Stimulated activated CD4-positive, alpha-beta T cell treated with anti-CD3 and anti-CD28 coated beads, TNF-alpha, amount 100 ng/mL, for 4 hours (primary cell): ENCODE measurements around the gene MEIOSIN.
"Not testable (repeated sequence)": the region's sequence is repeated elsewhere in the genome, so short reads cannot be mapped to it uniquely, and the experiment has no call there.

Source experiments
- DNase-seq, 3 experiments: peaks; one replicate each; pipeline ENCODE4 v3.0.0-alpha.2; 2020; ENCODE audit warnings: low read depth in 3 of 3

MEIOSIN gene

GRCh38 chr19:45780448-45781213 lies 47.4 kb downstream of the MEIOSIN start:
- DNase-seq: no peak

- no peak for DNase-seq
These were observed 48.2 kb downstream of the MEIOSIN start for GRCh38 chr19:45781214-45782161.

- DNase-seq: no peak
These were observed 49.0 kb downstream of the MEIOSIN start, which contains the start of gene DMPK for GRCh38 chr19:45782162-45782691. Gene DMPK (minus strand): TSS chr19:45782490. CDS start chr19:45782352, 138 bp downstream.

- DNase-seq: no peak
These were observed 49.9 kb downstream of the MEIOSIN start for GRCh38 chr19:45782820-45783785.

- no peak for DNase-seq
These were observed 50.9 kb downstream of the MEIOSIN start for GRCh38 chr19:45784096-45784495.

GRCh38 chr19:45785097-45785496 lies 51.9 kb downstream of the MEIOSIN start:
- no peak for DNase-seq

- no peak for DNase-seq
These were observed 52.7 kb downstream of the MEIOSIN start for GRCh38 chr19:45785781-45786532.

GRCh38 chr19:45786533-45786894 lies 53.3 kb downstream of the MEIOSIN start:
- DNase-seq: no peak

GRCh38 chr19:45789035-45789786 lies 56.0 kb downstream of the MEIOSIN start:
- no peak for DNase-seq

- DNase-seq: no peak
These were observed 57.7 kb downstream of the MEIOSIN start for GRCh38 chr19:45790942-45791341.

- no peak for DNase-seq
These were observed 58.7 kb downstream of the MEIOSIN start for GRCh38 chr19:45791744-45792469.

DNA sequence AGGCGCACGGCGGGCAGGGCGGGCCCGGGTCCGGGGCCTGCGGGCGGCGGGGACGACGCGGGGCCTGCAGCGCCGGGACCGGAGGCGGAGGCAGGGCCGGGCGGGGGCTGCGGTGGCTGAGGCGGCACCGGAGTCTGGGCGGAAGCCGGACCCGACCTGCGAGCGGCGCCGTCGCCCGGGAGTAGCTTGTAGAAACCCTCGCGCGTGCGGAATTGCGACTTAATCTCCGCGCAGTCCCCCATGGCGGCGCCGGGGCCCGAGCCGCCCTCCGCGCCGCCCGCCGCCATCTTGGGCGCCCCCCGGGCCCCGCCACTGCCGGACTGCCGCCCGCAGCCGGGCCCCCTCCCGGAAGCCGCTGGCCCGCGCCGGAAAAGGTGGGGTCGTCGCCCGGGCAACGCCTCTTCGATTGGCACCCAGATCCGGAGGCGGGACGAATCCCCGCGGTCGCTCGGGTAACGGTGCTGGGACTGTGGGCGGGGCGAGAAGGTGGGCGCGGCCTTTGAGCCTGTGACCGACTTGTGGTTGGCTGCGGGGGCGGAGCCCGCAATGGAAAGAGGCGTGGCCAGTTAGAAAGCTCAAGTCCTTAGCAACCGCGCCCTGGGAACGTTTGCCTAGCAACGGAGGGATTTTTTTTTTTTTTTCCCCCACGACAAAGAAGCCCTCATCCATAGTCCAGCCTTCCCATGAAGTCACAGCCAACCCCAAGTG lies 59.4 kb downstream of the MEIOSIN start, which contains the start of gene DMWD:
Gene DMWD, minus strand, starts transcription at position 376 of the 708 bp plus-strand sequence. Its CDS starts 89 bp downstream, at position 287.
- DNase-seq: peak; percentile 99

DNA sequence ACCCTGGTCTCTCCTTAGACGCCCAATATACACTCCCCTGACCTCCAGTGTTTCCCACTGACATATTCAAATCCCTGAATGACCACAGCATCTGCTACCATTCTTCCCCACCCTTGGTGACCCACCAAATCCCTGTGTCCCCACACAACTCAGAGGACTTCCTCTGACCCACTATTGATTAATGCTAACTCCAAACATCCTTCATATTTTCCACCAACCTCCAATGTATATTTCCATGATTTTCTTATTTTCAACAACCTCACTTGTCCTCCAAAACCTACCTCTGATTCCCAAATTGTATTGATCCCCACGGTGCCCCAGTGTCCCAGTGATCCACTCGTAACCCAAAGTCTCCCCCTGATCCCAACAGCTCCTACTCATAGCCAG lies 59.9 kb downstream of the MEIOSIN start:
- DNase-seq: no peak

GRCh38 chr19:45793876-45794275 lies 60.6 kb downstream of the MEIOSIN start:
- DNase-seq: no peak

DNA sequence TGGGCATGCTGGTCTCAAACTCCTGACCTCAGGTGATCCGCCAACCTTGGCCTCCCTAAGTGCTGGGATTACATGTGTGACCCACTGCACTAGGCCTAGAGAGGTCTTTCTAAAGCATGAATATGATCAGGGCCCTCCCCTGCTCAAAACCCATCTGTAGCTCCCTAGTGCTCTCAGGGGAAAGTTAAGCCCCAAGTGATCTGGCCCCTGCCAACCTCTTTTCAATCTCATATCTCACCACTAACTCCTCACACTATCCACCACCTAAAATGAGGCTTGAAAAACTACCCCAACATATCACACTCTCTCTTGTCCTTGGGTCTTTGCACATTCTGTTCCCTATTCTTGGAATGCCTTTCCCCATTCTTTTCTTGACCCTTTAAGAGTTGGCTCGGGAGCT lies 61.4 kb downstream of the MEIOSIN start:
- no peak for DNase-seq

DNA sequence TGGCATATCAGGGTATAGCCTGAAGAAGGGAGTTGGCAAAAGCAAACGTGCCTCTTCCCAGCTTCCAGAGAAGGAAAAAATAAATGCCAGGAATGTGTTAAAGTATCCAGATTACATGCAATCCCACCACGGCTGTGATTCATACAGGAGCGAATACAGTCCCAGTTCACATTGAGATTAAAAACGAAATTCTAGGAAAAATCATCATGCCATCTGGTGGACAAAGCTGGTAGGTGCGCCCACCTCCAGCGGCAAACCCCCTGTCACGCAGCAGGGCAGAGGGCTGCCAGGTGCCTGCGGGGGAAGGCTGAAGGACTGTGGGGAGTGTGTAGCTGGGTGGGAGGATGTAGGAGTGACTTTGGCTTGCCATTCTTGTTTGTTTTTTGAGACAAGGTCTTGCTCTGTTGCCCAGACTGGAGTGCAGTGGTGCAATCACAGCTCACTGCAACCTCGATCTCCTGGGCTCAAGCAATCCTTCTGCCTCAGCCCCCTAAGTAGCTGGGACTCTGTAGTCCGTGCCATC lies 65.8 kb downstream of the MEIOSIN start:
- DNase-seq: peak; percentile 29 to 39 (median 32)

DNA sequence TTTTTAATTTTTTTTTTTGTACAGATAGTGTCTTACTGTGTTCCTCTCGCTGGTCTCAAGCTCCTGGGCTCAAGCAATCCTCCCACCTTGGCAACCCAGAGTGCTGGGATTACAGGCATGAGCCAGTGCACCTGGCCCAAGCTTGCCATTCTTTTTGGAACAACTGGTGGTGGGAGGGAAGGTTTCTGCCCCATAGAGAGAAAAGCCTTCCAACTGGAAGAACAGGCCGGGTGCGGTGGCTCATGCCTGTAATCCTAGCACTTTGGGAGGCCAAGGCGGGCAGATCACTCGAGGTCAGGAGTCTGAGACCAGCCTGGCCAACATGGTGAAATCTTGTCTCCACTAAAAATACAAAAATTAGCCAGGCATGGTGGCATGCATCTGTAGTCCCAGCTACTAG lies 66.3 kb downstream of the MEIOSIN start:
- not testable (repeated sequence) for DNase-seq

GRCh38 chr19:45800070-45800553 lies 66.9 kb downstream of the MEIOSIN start:
- DNase-seq: no peak
